ENCODE data around the gene SPTLC3.

DNA sequence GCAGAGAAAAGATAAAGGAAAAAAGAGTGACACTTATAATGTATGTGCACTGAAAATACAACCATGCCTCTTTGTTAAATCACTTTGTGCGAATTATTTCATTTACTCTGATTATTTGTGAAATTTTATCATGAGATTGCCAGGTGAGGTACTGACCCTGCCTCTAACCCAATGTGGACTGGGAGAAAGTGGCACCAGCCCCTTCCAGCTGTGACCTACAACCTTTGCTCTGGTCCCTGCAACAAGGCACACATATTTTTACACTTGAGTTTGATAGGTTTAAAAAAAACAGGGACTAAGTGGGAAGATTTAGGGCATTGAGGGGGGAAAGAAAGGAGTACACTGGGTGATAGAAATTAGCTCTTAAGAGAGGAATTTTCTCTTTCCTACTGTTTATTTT lies 132.0 kb downstream of the SPTLC3 start:
- TF ChIP-seq POLR2AphosphoS5 (IDR thresholded peaks at IDR 0.05; ENCODE audit: low read depth, low read length) (no peak), SIN3A (IDR thresholded peaks at IDR 0.05; ENCODE audit: borderline replicate concordance, insufficient read depth, low read length) (no peak)
- TF ChIP-seq, protein P1, sequence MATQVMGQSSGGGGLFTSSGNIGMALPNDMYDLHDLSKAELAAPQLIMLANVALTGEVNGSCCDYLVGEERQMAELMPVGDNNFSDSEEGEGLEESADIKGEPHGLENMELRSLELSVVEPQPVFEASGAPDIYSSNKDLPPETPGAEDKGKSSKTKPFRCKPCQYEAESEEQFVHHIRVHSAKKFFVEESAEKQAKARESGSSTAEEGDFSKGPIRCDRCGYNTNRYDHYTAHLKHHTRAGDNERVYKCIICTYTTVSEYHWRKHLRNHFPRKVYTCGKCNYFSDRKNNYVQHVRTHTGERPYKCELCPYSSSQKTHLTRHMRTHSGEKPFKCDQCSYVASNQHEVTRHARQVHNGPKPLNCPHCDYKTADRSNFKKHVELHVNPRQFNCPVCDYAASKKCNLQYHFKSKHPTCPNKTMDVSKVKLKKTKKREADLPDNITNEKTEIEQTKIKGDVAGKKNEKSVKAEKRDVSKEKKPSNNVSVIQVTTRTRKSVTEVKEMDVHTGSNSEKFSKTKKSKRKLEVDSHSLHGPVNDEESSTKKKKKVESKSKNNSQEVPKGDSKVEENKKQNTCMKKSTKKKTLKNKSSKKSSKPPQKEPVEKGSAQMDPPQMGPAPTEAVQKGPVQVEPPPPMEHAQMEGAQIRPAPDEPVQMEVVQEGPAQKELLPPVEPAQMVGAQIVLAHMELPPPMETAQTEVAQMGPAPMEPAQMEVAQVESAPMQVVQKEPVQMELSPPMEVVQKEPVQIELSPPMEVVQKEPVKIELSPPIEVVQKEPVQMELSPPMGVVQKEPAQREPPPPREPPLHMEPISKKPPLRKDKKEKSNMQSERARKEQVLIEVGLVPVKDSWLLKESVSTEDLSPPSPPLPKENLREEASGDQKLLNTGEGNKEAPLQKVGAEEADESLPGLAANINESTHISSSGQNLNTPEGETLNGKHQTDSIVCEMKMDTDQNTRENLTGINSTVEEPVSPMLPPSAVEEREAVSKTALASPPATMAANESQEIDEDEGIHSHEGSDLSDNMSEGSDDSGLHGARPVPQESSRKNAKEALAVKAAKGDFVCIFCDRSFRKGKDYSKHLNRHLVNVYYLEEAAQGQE (IDR thresholded peaks at IDR 0.05; ENCODE audit: insufficient read depth in 1 of 2, low read depth in 2 of 2, low read length in 2 of 2): no peak

All from PFSK-1 (cell line).